ENCODE measurements around the gene TRAF4. TPM values are rescaled to one million over a fixed set of nuclear protein-coding genes. Genes with fewer than 3 reads are reported as not detected.
"Not testable (repeated sequence)": the region's sequence is repeated elsewhere in the genome, so short reads cannot be mapped to it uniquely, and the experiment has no call there.

Gene TRAF4
- total and polyA plus RNA-seq, 12 donors, result 1.3 to 6.4 (median 3.8) TPM

- Histone ChIP-seq H3K27ac (no peak overlapping the region), H3K9me3 (no peaks in the 10 kb centered on the region), H3K4me3 (no peak overlapping the region), H3K4me1 (peaks cover 0 to 3% (median 0%) of the 10 kb centered on the region in 9 donors), H3K27me3 (no peaks in the 10 kb centered on the region), H3K36me3 (peaks cover 0 to 21% (median 0%) of the 10 kb centered on the region in 9 donors)
- no peak for ATAC-seq
- intact Hi-C loops (cut with DNase I), result no loop called here
- 88 to 89% methylated on average over 3 of the region's 3 CpGs for WGBS, 2 donors
- DNase-seq, result no peak
- TF ChIP-seq CTCF (IDR thresholded peaks at IDR 0.05), result no peak
These were observed 39.4 kb downstream of the TRAF4 start for GRCh38 chr17:28783161-28783560.

- peaks cover 0 to 6% (median 0%) of the 10 kb centered on the region in 9 donors for H3K36me3 ChIP-seq
- no peak overlapping the region for H3K27ac ChIP-seq
- H3K9me3 ChIP-seq, result no peaks in the 10 kb centered on the region
- TF ChIP-seq CTCF (IDR thresholded peaks at IDR 0.05), result no peak
- H3K4me1 ChIP-seq, result peaks cover 0 to 5% (median 0%) of the 10 kb centered on the region in 9 donors
- no peak overlapping the region for H3K4me3 ChIP-seq
- WGBS, 2 donors, result 93 to 98% methylated on average over 4 of the region's 4 CpGs
- intact Hi-C loops (cut with DNase I), result no loop called here
- no peaks in the 10 kb centered on the region for H3K27me3 ChIP-seq
- DNase-seq (no peak), ATAC-seq (no peak)
These were observed 44.3 kb downstream of the TRAF4 start for GRCh38 chr17:28788100-28788499.

GRCh38 chr17:28792877-28793661, 49.3 kb downstream of the TRAF4 start:
- WGBS, 2 donors, result 72 to 73% methylated on average over 2 of the region's 2 CpGs
- no peak for ATAC-seq
- intact Hi-C loops (cut with DNase I), result no loop called here

GRCh38 chr17:28794846-28795441, 51.1 kb downstream of the TRAF4 start:
- H3K27ac ChIP-seq; H3K36me3 ChIP-seq; H3K4me3 ChIP-seq; ATAC-seq; H3K27me3 ChIP-seq; DNase-seq; H3K9me3 ChIP-seq; intact Hi-C loops (cut with DNase I): not testable (repeated sequence)
- H3K4me1 ChIP-seq, result peaks cover 0 to 16% (median 0%) of the 10 kb centered on the region in 9 donors
- 95% methylated on average over 14 of the region's 14 CpGs for WGBS, 2 donors

More at GRCh38 chr17:28792877-28793661, 49.3 kb downstream of the TRAF4 start:
- Histone ChIP-seq H3K27me3 (no peaks in the 10 kb centered on the region), H3K27ac (no peak overlapping the region), H3K4me3 (no peak overlapping the region), H3K4me1 (peaks cover 0 to 21% (median 0%) of the 10 kb centered on the region in 9 donors), H3K36me3 (peaks cover 0 to 10% (median 0%) of the 10 kb centered on the region in 9 donors), H3K9me3 (no peaks in the 10 kb centered on the region)
- DNase-seq, result no peak
- no peak for TF ChIP-seq CTCF (IDR thresholded peaks at IDR 0.05)

- 60 to 65% methylated on average over 2 of the region's 2 CpGs for WGBS, 2 donors
- Histone ChIP-seq H3K4me3 (no peak overlapping the region), H3K9me3 (no peaks in the 10 kb centered on the region), H3K36me3 (peaks cover 0 to 6% (median 0%) of the 10 kb centered on the region in 9 donors), H3K27ac (no peak overlapping the region), H3K27me3 (no peaks in the 10 kb centered on the region), H3K4me1 (peaks cover 0 to 16% (median 0%) of the 10 kb centered on the region in 9 donors)
- DNase-seq (no peak), ATAC-seq (no peak)
- intact Hi-C loops (cut with DNase I), result no loop called here
- no peak for TF ChIP-seq CTCF (IDR thresholded peaks at IDR 0.05)
These were observed 52.3 kb downstream of the TRAF4 start for GRCh38 chr17:28796062-28796461.

All from heart right ventricle (tissue), 16 donors.